GM12878 (cell line): ENCODE measurements around the gene PATJ. TPM values are rescaled to one million over a fixed set of nuclear protein-coding genes. Genes with fewer than 3 reads are reported as not detected.

Source experiments
- ATAC-seq: fragments of 200-7000 bp; cut with Tn5 transposase; 3 replicates; pipeline ENCODE4 v1.9.1; 2020; ENCODE audit warnings: mild to moderate bottlenecking, moderate library complexity
- BruUV-seq: library from RNA; stranded (reverse); fragments of 400-500 nt; replicated peaks from 2 replicates; lab custom pipeline; 2021; lab: Mats Ljungman, UMichigan
- CTCF ChIA-PET: fragments of 300-600 bp; sonication (Branson Sonifier 250); formaldehyde crosslinking; extraction: SDS; loops from one replicate; lab custom pipeline; 2021; ENCODE audit warnings: inconsistent platforms; lab: Yijun Ruan, JAX
- POLR2A ChIA-PET: fragments of 350-600 bp; formaldehyde crosslinking; extraction: SDS; loops from one replicate; lab custom pipeline; 2021; ENCODE audit warnings: inconsistent platforms; lab: Charles Lee
- RAD21 ChIA-PET: fragments of 300-600 bp; sonication (Branson Sonifier 250); formaldehyde crosslinking; loops from one replicate; lab custom pipeline; 2023; ENCODE audit warnings: antibody characterized with exemption; ENCODE audit not compliant: unreplicated experiment; lab: Charles Lee
- SMC1A ChIA-PET: fragments of 300-600 bp; sonication (Branson Sonifier 250); formaldehyde crosslinking; loops from one replicate; lab custom pipeline; 2023; ENCODE audit not compliant: unreplicated experiment, uncharacterized antibody; lab: Charles Lee
- DNase-seq: peaks from one replicate; pipeline ENCODE4 v3.0.0-alpha.2; 2011; ENCODE audit warnings: low read depth, low spot score
- FAIRE-seq: peaks from 3 replicates; lab custom pipeline; 2011; peaks lifted over from hg19 to GRCh38; lab: Jason Lieb, UNC
- H2AFZ ChIP-seq: 2 replicates; pipeline ENCODE4 v1.6.0; 2011; ENCODE audit warnings: low read depth, low read length, control low read depth; ENCODE audit not compliant: control insufficient read depth
- H3K27ac ChIP-seq: 2 replicates; pipeline ENCODE4 v1.5.1; 2011; ENCODE audit warnings: control low read depth; ENCODE audit not compliant: control insufficient read depth, insufficient read depth
- H3K27me3 ChIP-seq, 2 experiments: replicated peaks in 1 of 2; 2 replicates each; pipeline versions ENCODE4 v1.6.0 to v1.6.1; 2011; ENCODE audit warnings: low read length in 1 of 2; ENCODE audit not compliant: control insufficient read depth in 2 of 2, insufficient read depth in 2 of 2
- H3K36me3 ChIP-seq, 2 experiments: 2 replicates each; pipeline ENCODE4 v1.5.1; 2011; ENCODE audit warnings: low read length in 1 of 2; ENCODE audit not compliant: control insufficient read depth in 2 of 2, insufficient read depth in 2 of 2
- H3K4me1 ChIP-seq: 2 replicates; pipeline ENCODE4 v1.6.1; 2011; ENCODE audit warnings: mild to moderate bottlenecking, low read length, moderate library complexity, mixed read lengths; ENCODE audit not compliant: control insufficient read depth, insufficient read depth
- H3K4me2 ChIP-seq: 2 replicates; pipeline ENCODE4 v1.6.0; 2011; ENCODE audit warnings: control low read depth; ENCODE audit not compliant: control insufficient read depth, insufficient read depth
- H3K4me3 ChIP-seq: fragments of 200-600 bp; sonication (generic); 2 replicates; pipeline ENCODE4 v1.5.1; 2016
- H3K79me2 ChIP-seq: 2 replicates; pipeline ENCODE4 v1.6.0; 2011; ENCODE audit warnings: low read length; ENCODE audit not compliant: control insufficient read depth, insufficient read depth
- H3K9ac ChIP-seq: 2 replicates; pipeline ENCODE4 v1.8.0; 2011; ENCODE audit warnings: low read length, control low read depth, mixed read lengths; ENCODE audit not compliant: control insufficient read depth, insufficient read depth
- H3K9me3 ChIP-seq: replicated peaks from 3 replicates; pipeline ENCODE4 v1.5.1; 2011; ENCODE audit warnings: mild to moderate bottlenecking, low read length; ENCODE audit not compliant: control insufficient read depth, insufficient read depth
- H4K20me1 ChIP-seq: 2 replicates; pipeline ENCODE4 v1.6.0; 2011; ENCODE audit not compliant: control insufficient read depth, insufficient read depth
- ESRRA ChIP-seq: IDR thresholded peaks from 2 replicates; pipeline ENCODE4 v1.6.1; 2012; ENCODE audit warnings: mild to moderate bottlenecking, low read length, improper control_type of control experiment
- SMAD1 ChIP-seq: fragments of 450-650 bp; IDR thresholded peaks from 2 replicates; pipeline ENCODE4 v1.6.1; 2018; ENCODE audit warnings: mild to moderate bottlenecking, low read depth; ENCODE audit not compliant: partially characterized antibody
- ZNF384 ChIP-seq: IDR thresholded peaks from 2 replicates; pipeline ENCODE4 v1.6.1; 2012; ENCODE audit warnings: low read depth, mild to moderate bottlenecking, low read length, improper control_type of control experiment, borderline replicate concordance
- WGBS: methylation state at CpG from one replicate; pipeline ENCODE4 v1.1.6; 2016; ENCODE audit warnings: low lambda C conversion rate; ENCODE audit not compliant: insufficient replicate concordance, insufficient coverage; ENCODE audit errors: missing lambda C conversion rate; 5-methylcytosine and 5-hydroxymethylcytosine counted together
- in situ Hi-C: fragments of 300-500 bp; cut with MboI; formaldehyde crosslinking; loops from 9 replicates; pipeline ENCODE4 v1.14.3; 2018; ENCODE audit warnings: mixed read lengths
- intact Hi-C: fragments of 100-400 bp; cut with micrococcal nuclease; formaldehyde crosslinking; loops from one replicate; pipeline ENCODE4 v1.14.2; 2022; ENCODE audit not compliant: unreplicated experiment
- polyA plus RNA-seq, 11 experiments: library from polyadenylated mRNA; depleted of rRNA in 4 of 11; unstranded in 6 of 11; stranded (reverse) in 5 of 11; fragments of >200 nt; fragmentation: Nextera tagmentation in 4 of 11; fragmentation: Illumina TruSeq in 1 of 11; extraction: Ambion mirVana in 4 of 11; extraction: Trizol in 1 of 11; gene quantifications; 1 replicate in 1 of 11; 2 replicates in 10 of 11; pipeline versions ENCODE4 v1.2.1 to v1.2.3, GENCODE V29; 2011 to 2016; ENCODE audit warnings: inconsistent platforms in 2 of 11, missing spikeins in 2 of 11, low read depth in 1 of 11
- total RNA-seq, 4 experiments: library from RNA; depleted of rRNA in 3 of 4; stranded (reverse); fragments of >200 nt in 3 of 4; fragmentation: Illumina TruSeq in 1 of 4; extraction: Trizol in 1 of 4; gene quantifications; 2 replicates each; pipeline versions ENCODE4 v1.2.1 to v1.2.3, GENCODE V29; 2013 to 2021
- TF ChIP-seq, protein P1 (sequence below): fragments of 450-650 bp; IDR thresholded peaks from 2 replicates; pipeline ENCODE4 v1.6.1; 2016; ENCODE audit warnings: mild to moderate bottlenecking
- TF ChIP-seq, protein P2 (sequence below): fragments of 450-650 bp; IDR thresholded peaks from 2 replicates; pipeline ENCODE4 v1.6.1; 2018; ENCODE audit warnings: mild to moderate bottlenecking, low read depth, moderate library complexity; ENCODE audit not compliant: partially characterized antibody

Gene PATJ
- total and polyA plus RNA-seq, 10 of the 15 experiments (the other 5 are each of a cell fraction or from before 2014, with no cell fraction given), result 2.8 to 13.9 (median 6.9) TPM

DNA sequence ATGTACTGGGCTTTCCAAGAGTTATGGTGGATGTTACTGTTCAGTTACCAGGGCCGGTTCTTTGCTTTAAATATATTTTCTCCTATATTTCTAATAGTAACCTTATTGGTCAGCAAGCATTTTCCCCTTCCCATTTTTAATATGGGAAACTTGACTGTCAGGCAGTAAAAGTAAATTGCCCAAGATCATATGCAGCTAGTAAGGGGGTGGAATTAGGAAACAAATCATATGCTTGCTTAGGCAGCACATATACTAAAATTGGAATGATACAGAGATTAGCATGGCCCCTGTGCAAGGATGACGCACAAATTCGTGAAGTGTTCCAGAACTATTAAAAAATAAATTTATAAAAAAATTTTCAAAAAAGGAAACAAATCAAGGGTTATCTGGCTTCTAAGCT lies 73.9 kb downstream of the PATJ start:
- in situ Hi-C loops (no loop called here), intact Hi-C loops (no loop called here)
- Histone ChIP-seq H3K4me3 (no peak overlapping the region), H3K9me3 (no peaks in the 10 kb centered on the region), H3K27me3 (no peaks in the 10 kb centered on the region), H3K79me2 (no peaks in the 10 kb centered on the region), H3K4me1 (no peaks in the 10 kb centered on the region), H2AFZ (no peak overlapping the region), H4K20me1 (no peaks in the 10 kb centered on the region), H3K4me2 (no peak overlapping the region), H3K27ac (no peak overlapping the region), H3K36me3 (no peaks in the 10 kb centered on the region), H3K9ac (no peak overlapping the region)
- ChIA-PET CTCF (no interaction called here), POLR2A (no interaction called here), RAD21 (no interaction called here), SMC1A (interaction anchor here (0.9 to 1.3 kb wide), 2 partner anchors 9 to 12 kb away, joined by 3 read pairs; no protein-coding TSS in a partner anchor)
- 97% methylated on average over 3 of the region's 3 CpGs for WGBS
- no TSS peak for BruUV-seq
- TF ChIP-seq, protein P1, sequence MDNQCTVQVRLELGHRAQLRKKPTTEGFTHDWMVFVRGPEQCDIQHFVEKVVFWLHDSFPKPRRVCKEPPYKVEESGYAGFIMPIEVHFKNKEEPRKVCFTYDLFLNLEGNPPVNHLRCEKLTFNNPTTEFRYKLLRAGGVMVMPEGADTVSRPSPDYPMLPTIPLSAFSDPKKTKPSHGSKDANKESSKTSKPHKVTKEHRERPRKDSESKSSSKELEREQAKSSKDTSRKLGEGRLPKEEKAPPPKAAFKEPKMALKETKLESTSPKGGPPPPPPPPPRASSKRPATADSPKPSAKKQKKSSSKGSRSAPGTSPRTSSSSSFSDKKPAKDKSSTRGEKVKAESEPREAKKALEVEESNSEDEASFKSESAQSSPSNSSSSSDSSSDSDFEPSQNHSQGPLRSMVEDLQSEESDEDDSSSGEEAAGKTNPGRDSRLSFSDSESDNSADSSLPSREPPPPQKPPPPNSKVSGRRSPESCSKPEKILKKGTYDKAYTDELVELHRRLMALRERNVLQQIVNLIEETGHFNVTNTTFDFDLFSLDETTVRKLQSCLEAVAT, result no peak
- TF ChIP-seq ESRRA (no peak), SMAD1 (no peak), ZNF384 (no peak)
- TF ChIP-seq, protein P2, sequence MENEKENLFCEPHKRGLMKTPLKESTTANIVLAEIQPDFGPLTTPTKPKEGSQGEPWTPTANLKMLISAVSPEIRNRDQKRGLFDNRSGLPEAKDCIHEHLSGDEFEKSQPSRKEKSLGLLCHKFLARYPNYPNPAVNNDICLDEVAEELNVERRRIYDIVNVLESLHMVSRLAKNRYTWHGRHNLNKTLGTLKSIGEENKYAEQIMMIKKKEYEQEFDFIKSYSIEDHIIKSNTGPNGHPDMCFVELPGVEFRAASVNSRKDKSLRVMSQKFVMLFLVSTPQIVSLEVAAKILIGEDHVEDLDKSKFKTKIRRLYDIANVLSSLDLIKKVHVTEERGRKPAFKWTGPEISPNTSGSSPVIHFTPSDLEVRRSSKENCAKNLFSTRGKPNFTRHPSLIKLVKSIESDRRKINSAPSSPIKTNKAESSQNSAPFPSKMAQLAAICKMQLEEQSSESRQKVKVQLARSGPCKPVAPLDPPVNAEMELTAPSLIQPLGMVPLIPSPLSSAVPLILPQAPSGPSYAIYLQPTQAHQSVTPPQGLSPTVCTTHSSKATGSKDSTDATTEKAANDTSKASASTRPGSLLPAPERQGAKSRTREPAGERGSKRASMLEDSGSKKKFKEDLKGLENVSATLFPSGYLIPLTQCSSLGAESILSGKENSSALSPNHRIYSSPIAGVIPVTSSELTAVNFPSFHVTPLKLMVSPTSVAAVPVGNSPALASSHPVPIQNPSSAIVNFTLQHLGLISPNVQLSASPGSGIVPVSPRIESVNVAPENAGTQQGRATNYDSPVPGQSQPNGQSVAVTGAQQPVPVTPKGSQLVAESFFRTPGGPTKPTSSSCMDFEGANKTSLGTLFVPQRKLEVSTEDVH, result no peak
- DNase-seq (no peak), FAIRE-seq (no peak), ATAC-seq (no peak)
